Breast epithelium (tissue), 4 donors: Measurements from ENCODE around the gene OTUD7B. TPM values are rescaled to one million over a fixed set of nuclear protein-coding genes. Genes with fewer than 3 reads are reported as not detected.

Experiments used
- DNase-seq, 2 donors: peaks; one replicate each; pipeline ENCODE4 v3.0.0-alpha.2; 2019; ENCODE audit warnings: low spot score in 2 of 2
- H3K27ac ChIP-seq, 2 donors: fragments of 200-600 bp; sonication (generic) in 1 of 2; one replicate each; pipeline ENCODE4 v1.5.1; 2016 to 2019; ENCODE audit warnings: mild to moderate bottlenecking in 1 of 2
- H3K27me3 ChIP-seq, 2 donors: fragments of 200-600 bp; sonication (generic) in 1 of 2; one replicate each; pipeline versions ENCODE4 v1.5.1 to v1.6.0; 2017 to 2019; ENCODE audit warnings: control low read depth in 1 of 2, mild to moderate bottlenecking in 1 of 2
- H3K36me3 ChIP-seq: fragments of 200-600 bp; one replicate; pipeline ENCODE4 v1.5.1; 2019
- H3K4me1 ChIP-seq, 2 donors: fragments of 200-600 bp; sonication (generic); one replicate each; pipeline ENCODE4 v1.5.1; 2016 to 2019; ENCODE audit warnings: control low read depth in 1 of 2
- H3K4me3 ChIP-seq, 3 donors: fragments of 200-600 bp; sonication (generic); 1 replicate in 2 of 3; 2 replicates in 1 of 3; pipeline ENCODE4 v1.5.1; 2016 to 2019; ENCODE audit warnings: mild to moderate bottlenecking in 3 of 3, moderate library complexity in 2 of 3
- H3K9me3 ChIP-seq, 2 donors: fragments of 200-600 bp; sonication (generic) in 1 of 2; one replicate each; pipeline ENCODE4 v1.5.1; 2016 to 2019; ENCODE audit warnings: control low read depth in 1 of 2
- POLR2A ChIP-seq: fragments of 450-650 bp; IDR thresholded peaks from one replicate; pipeline ENCODE4 v1.6.1; 2016; ENCODE audit warnings: antibody characterized with exemption, mild to moderate bottlenecking, moderate library complexity
- POLR2AphosphoS5 ChIP-seq, 3 donors: sonication (generic); formaldehyde crosslinking; IDR thresholded peaks; one replicate each; pipeline ENCODE4 v1.6.1; 2017; ENCODE audit warnings: antibody characterized with exemption in 3 of 3
- intact Hi-C: fragments of 100-400 bp; cut with DNase I; formaldehyde crosslinking; loops from one replicate; pipeline ENCODE4 v1.15.1; 2023; ENCODE audit warnings: low total_unique reads
- total RNA-seq, 3 donors: library from RNA; depleted of rRNA; stranded (reverse); fragments of >200 nt; gene quantifications; one replicate each; pipeline ENCODE4 v1.1.0, GENCODE V29; 2016
- TF ChIP-seq, protein P1 (sequence below), 3 donors: fragments of 450-650 bp; IDR thresholded peaks; one replicate each; pipeline ENCODE4 v1.5.1; 2016 to 2017; ENCODE audit warnings: antibody characterized with exemption in 3 of 3, mild to moderate bottlenecking in 3 of 3, moderate library complexity in 3 of 3

OTUD7B gene
- total RNA-seq, 3 donors from 2014 or later, result 22.0 to 32.8 (median 28.1) TPM

DNA sequence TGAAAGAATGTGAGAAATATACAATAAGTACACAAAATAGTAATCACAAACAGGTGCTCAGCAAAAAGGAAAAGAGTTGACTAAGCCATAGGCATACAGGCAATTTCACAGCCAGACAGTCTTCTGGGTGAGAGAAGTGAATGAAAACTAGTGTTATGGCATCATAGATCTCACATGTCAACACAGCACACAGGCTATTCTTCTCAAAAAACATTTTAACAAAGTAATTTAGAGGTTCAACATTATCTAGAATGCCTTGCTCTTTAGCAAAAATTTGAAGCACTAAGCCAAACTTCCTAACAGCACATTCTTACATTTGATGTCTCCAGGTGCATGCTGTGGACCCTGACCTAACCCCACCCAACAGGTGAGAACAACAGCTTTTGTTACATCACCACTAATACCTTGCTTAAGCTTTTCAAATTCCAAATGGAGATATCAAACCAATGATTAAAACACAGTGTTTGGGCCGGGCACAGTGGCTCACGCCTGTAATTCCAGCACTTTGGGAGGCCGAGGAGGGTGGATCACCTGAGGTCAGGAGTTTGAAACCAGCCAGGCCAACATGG lies 30.5 kb downstream of the OTUD7B start:
- H3K4me3 ChIP-seq, result no peak overlapping the region
- intact Hi-C loops, result no loop called here
- no peaks in the 10 kb centered on the region for H3K27me3 ChIP-seq
- H3K4me1 ChIP-seq, result peaks cover 0 to 3% of the 10 kb centered on the region in 2 donors
- no peaks in the 10 kb centered on the region for H3K9me3 ChIP-seq
- no peak for DNase-seq
- H3K36me3 ChIP-seq, result no peaks in the 10 kb centered on the region
- no peak for TF ChIP-seq POLR2AphosphoS5 (IDR thresholded peaks at IDR 0.05)
- TF ChIP-seq POLR2A, result no peak
- TF ChIP-seq, protein P1, sequence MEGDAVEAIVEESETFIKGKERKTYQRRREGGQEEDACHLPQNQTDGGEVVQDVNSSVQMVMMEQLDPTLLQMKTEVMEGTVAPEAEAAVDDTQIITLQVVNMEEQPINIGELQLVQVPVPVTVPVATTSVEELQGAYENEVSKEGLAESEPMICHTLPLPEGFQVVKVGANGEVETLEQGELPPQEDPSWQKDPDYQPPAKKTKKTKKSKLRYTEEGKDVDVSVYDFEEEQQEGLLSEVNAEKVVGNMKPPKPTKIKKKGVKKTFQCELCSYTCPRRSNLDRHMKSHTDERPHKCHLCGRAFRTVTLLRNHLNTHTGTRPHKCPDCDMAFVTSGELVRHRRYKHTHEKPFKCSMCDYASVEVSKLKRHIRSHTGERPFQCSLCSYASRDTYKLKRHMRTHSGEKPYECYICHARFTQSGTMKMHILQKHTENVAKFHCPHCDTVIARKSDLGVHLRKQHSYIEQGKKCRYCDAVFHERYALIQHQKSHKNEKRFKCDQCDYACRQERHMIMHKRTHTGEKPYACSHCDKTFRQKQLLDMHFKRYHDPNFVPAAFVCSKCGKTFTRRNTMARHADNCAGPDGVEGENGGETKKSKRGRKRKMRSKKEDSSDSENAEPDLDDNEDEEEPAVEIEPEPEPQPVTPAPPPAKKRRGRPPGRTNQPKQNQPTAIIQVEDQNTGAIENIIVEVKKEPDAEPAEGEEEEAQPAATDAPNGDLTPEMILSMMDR (IDR thresholded peaks at IDR 0.05), result no peak
- H3K27ac ChIP-seq, result no peak overlapping the region

DNA sequence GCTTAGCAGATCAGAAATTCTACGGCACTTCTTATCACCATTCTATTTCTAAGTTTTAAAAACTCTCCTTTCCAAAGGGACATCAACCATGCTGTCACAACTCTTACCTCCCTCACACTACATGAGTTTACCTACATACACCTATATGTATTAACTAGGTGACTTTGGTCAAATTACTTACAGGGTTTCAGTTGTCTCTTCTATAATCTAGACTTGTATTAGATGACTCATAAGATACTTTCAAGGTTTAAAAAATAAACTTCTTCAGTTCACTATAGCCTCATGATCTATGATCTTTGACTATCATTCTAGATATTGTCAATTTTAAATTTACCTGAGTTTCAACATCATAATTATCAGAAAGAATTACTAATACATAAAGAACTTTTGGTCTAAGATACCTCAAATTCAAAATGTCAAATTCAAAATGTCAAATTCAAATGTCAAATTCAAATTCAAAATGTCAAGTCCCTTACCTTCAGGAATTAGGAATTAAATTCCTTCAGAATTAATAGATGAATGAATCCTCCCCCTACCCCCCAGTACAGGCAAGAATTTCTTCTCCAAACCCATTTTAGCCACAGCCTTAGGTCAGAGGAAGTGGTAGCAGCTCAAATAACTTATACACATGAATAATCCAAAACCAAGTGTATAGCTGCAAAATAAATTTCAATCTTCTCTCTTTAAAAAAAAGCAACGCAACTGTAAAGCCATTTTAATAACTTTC lies 31.1 kb downstream of the OTUD7B start:
- intact Hi-C loops, result no loop called here
- Histone ChIP-seq H3K4me3 (no peak overlapping the region), H3K27ac (no peak overlapping the region), H3K9me3 (no peaks in the 10 kb centered on the region), H3K27me3 (no peaks in the 10 kb centered on the region), H3K36me3 (no peaks in the 10 kb centered on the region), H3K4me1 (peaks cover 0 to 3% of the 10 kb centered on the region in 2 donors)
- TF ChIP-seq POLR2A (no peak), POLR2AphosphoS5 (IDR thresholded peaks at IDR 0.05) (no peak)
- TF ChIP-seq, protein P1 (IDR thresholded peaks at IDR 0.05), result no peak
- no peak for DNase-seq

DNA sequence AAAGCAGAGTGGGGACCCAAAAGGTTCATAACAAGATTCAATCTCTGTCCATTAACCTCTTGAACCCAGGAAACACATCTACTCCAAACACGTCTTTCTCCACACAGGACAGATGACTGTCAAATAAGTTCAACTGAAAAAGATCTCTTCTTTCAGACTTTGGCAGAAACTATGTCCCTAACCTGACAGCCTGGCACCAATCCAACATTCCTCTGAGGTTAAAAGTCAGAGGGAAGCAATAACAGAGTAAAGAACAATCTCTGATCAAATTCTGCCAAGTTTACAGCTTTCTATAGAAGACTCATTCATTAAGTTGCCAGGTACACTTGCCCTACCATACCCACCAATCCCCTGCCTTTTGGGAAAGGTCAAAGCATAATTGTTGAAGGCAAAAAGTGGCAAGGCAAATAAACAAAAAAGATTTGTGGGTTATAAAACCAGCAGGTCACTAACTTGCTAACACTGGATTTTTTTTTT lies 31.9 kb downstream of the OTUD7B start:
- H3K4me1 ChIP-seq, result peaks cover 0 to 3% of the 10 kb centered on the region in 2 donors
- intact Hi-C loops, result no loop called here
- H3K27ac ChIP-seq, result peak overlapping the region in 1 of 2 donors; percentile 5
- H3K4me3 ChIP-seq, result no peak overlapping the region
- DNase-seq, result no peak
- no peaks in the 10 kb centered on the region for H3K27me3 ChIP-seq
- TF ChIP-seq POLR2A (no peak), POLR2AphosphoS5 (IDR thresholded peaks at IDR 0.05) (no peak)
- TF ChIP-seq, protein P1 (IDR thresholded peaks at IDR 0.05), result no peak
- no peaks in the 10 kb centered on the region for H3K9me3 ChIP-seq
- H3K36me3 ChIP-seq, result no peaks in the 10 kb centered on the region

DNA sequence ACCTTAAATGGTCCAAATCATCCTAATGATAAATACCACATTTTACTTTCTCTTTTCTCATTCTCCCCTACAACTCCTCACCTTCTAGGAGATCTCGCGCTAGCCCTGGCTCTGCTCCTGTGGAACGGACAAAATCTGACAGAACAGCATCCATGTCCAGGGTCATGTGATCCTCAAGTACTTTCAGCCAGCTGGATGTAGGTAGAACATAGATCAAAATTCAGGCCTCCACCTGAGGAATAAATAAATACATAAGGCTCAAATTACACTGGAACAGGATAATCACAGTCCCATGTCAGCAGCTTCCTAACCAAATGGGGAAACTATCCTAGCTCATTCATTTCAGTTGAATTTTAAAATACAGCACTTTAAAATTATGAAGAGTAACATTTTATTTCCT lies 33.2 kb downstream of the OTUD7B start:
- TF ChIP-seq POLR2A (no peak), POLR2AphosphoS5 (IDR thresholded peaks at IDR 0.05) (no peak)
- TF ChIP-seq, protein P1 (IDR thresholded peaks at IDR 0.05), result no peak
- peaks cover 0 to 3% of the 10 kb centered on the region in 2 donors for H3K4me1 ChIP-seq
- H3K27me3 ChIP-seq, result no peaks in the 10 kb centered on the region
- DNase-seq, result no peak
- H3K9me3 ChIP-seq, result no peaks in the 10 kb centered on the region
- intact Hi-C loops, result no loop called here
- H3K4me3 ChIP-seq, result no peak overlapping the region
- H3K36me3 ChIP-seq, result no peaks in the 10 kb centered on the region
- H3K27ac ChIP-seq, result no peak overlapping the region

DNA sequence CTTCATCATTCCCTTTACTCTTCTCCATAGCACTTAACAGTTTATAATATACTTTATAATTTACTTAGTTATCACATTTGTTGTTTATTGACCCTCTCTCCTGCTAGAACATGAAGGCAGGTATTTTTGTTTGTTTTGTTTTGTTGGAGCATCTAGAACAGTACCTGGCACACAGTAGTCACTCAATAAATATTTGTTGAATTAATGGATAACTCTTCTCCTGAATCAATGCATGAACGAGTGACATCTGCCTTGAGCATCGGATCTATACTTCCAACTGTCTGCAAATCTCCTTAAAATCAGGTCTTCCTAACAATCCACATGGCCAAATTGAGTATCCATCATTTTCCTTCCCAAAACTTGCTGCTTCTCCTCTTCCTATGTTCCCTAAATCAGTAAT lies 38.0 kb downstream of the OTUD7B start:
- DNase-seq, result no peak
- intact Hi-C loops, result no loop called here
- H3K9me3 ChIP-seq, result no peaks in the 10 kb centered on the region
- H3K36me3 ChIP-seq, result no peaks in the 10 kb centered on the region
- TF ChIP-seq POLR2A, result no peak
- TF ChIP-seq, protein P1 (IDR thresholded peaks at IDR 0.05), result no peak
- no peak for TF ChIP-seq POLR2AphosphoS5 (IDR thresholded peaks at IDR 0.05)
- H3K27me3 ChIP-seq, result no peaks in the 10 kb centered on the region
- no peak overlapping the region for H3K27ac ChIP-seq
- no peak overlapping the region for H3K4me3 ChIP-seq
- no peaks in the 10 kb centered on the region for H3K4me1 ChIP-seq
